GM18505 (cell line): ENCODE measurements around the gene CHIC1.
A peak's percentile ranks its signal among the peaks of the same experiment; 100 is the strongest.
"Not testable (repeated sequence)": the region's sequence is repeated elsewhere in the genome, so short reads cannot be mapped to it uniquely, and the experiment has no call there.

ENCODE experiments used
- ATAC-seq: cut with Tn5 transposase; IDR thresholded peaks from one replicate; pipeline ENCODE4 v1.9.1; 2021; ENCODE audit not compliant: unreplicated experiment
- POLR2A ChIP-seq: IDR thresholded peaks from 4 replicates; pipeline ENCODE4 v1.6.1; 2011; ENCODE audit warnings: borderline replicate concordance; ENCODE audit not compliant: insufficient read depth, insufficient read length; ENCODE audit errors: extremely low read depth

The CHIC1 gene

DNA sequence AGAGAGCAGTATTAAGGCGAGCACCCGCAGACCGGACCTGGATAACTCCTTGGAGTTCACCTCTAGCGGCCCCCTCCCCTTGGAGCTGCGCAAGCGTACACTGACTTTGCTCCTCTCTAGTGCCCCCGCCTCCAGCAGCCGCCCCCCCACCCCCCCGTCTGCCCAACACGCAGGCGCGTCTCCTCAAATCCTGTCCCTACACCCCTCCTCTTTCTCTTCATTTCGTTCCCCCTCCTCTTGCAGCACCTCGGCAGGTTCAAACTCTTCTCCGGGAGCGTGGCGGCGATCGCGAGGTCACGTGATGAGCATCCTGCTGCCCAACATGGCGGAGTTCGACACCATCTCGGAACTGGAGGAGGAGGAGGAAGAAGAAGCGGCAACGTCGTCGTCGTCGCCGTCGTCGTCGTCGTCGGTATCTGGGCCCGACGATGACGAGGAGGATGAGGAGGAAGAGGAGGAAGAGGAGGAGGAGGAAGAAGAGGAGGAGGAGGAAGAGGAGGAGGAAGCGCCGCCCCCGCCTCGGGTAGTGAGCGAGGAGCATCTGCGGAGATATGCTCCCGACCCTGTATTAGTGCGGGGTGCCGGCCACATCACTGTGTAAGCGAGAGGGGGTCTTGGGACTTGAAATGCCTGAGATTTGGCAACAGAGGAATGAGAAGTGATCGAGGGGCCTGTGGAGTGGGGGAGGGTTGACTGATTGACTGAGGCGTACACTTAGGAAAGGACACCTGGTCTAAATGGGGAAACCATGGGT is at the start of gene CHIC1:
Gene CHIC1 (plus strand): TSS at position 214 of the 754 bp plus-strand sequence. CDS start 88 bp downstream, at position 302.
- TF ChIP-seq POLR2A: peak; percentile 53
- peak; percentile 56 for ATAC-seq

DNA sequence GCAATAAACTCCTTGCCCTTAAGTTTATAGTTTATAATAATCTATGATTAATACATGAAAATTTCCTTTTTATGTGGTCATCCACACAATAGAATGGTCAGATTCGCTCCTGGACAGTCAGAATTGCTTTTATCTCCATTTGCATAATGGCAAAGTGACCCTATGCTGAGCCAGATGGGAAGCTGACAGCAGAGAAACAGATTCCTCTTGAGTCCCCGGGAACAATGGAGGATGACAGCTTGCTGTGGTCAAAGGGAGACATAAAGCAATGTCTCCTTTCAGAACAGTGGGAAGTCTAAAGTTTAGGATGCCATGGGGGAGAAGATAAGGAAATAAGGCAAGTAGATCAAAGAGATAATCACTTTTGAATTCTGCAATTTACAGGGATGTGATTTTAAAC is 40.2 kb upstream of the CHIC1 start:
- not testable (repeated sequence) for ATAC-seq

DNA sequence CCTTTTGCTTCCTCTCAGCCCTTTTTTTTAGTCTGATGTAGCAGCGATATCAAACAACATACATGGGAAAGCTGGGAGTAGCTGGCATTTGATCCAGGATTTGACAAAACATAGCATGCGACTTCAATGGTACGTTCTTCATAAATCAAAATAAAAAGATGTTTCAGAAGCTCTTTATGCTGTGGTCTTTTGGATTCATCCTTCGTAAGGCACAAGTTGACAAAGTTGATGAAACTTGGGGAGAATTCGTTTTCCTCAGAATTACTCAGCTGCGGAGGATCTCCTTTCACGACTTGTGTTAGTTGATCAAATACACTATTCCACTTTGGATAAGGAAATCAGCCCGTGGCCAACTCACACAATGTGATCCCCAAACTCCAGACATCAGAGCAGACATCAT is 38.1 kb upstream of the CHIC1 start:
- no peak for ATAC-seq
- TF ChIP-seq POLR2A: no peak

DNA sequence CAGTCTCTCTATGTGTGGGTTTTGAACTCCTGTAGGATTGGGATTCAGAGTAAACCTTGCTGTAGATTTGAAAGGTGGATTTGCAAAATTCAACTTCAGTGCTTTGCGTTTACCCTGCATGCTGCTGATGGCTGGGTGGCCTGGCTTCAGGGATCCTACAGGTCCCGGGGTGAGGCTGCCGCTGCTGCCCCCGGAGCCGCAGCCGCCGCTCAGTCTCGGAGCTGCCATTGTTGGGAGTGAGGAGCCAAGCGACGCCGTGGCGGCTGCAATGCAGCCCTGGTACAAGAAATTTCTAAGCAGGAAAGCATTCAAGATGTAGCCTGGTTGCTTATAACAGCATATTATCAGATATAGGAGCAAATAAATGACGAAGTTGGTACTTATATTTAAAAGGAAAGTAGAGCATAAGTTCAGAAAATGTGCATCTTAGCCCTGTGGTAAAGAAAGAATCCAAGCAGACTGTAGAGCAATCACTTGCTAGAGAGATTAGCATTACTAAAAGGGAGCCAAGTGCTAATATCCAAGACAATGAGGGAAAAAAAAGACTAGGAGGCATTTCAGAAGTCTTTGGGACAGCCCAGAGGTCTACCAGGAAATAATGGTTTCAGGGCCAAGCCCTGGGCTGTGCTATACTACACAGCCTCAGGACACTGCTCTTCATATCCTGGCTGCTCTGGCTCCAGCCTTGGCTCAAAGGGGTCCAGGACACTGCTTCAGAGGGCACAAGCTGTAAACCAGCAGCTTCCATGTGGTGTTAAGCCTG is 36.9 kb upstream of the CHIC1 start:
- ATAC-seq: no peak

DNA sequence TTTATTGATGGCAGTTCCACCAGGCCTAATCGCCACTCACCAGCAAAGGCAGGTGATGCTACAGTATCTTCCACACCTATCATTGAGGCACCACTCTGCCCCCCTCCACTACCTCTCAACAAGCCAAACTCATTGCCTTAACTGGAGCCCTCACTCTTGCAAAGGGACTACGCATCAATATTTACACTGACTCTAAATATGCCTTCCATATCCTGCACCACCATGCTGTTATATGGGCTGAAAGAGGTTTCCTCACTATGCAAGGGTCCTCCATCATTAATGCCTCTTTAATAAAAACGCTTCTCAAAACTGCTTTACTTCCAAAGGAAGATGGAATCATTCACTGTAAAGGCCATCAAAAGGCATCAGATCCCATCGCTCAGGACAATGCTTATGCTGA is 31.3 kb upstream of the CHIC1 start:
- ATAC-seq: not testable (repeated sequence)

More for the DNA sequence above, 36.9 kb upstream of the CHIC1 start:
- no peak for TF ChIP-seq POLR2A

DNA sequence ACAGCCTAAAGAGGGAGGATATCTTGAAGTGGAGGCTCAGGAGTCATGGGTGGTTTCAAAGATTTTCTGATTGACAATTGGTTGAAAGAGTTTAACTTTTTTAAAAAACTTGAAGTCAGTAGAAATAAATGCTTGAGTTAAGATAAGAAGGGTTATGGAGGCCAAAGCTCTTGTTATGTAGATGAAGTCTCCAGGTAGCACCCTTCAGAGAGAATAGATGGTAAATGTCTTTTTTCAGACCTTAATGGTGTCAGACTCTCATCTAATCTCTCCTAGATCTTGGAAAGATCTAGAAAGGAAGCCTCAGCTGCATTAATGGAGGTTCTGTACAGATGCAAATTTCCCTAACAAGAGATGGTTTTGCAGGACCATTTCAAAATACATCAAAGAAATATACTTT is 6.8 kb upstream of the CHIC1 start:
- no peak for ATAC-seq
- TF ChIP-seq POLR2A: no peak

DNA sequence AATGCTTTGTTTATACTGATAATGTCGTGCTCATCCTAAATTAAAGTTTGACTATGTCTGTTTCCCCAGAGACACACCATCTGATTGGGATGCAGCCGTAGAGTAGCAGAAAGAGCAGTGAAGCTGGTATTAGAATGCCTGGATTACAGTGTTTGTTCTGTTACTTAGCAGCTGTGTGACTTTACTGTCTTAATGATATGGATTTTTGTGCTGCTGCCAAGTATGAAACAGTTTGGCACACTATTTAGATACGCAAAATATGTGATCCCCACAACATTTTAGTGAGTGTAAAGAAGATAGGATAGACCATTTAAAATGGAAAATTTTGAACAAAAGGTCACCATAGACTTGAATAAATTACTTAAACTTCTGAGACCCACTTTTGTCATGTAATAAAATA is 1.2 kb upstream of the CHIC1 start:
- ATAC-seq: no peak
- TF ChIP-seq POLR2A: no peak

DNA sequence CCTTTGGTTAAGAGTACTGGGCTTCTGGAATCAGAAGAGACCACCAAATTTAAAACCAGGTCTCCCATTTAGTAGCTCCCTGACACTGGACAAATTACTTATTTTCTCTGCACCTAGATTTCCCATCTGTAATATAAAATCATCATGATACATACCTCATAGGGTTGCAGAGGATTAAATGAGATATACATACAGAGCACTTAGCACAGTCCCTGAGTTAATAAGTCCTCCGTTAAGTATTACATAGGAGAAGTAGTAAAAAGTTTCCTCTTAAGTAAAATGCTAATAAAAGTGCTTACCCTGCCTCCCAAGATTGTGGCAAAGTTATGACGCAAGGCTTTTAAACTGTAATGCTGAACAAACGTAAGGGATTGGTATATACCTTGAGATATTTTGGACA is 539 bp upstream of the CHIC1 start:
- no peak for ATAC-seq
- TF ChIP-seq POLR2A: no peak

DNA sequence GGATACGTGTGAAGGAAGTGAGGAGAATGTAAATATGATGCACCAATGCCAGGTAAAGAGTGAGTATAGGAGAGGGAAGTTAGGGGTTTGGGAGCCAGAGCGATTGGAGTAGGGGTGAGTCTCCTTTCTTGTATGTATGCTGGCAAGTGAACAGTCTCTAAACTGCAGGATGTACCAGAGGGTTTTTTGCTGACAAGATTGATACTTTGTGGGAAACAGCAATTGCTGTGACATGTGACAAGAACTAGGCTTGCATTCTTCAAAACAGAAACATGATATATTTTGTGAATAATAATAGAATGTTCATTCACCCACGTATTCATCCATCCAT is 706 bp downstream of the CHIC1 start:
- no peak for TF ChIP-seq POLR2A
- peak; percentile 32 for ATAC-seq

DNA sequence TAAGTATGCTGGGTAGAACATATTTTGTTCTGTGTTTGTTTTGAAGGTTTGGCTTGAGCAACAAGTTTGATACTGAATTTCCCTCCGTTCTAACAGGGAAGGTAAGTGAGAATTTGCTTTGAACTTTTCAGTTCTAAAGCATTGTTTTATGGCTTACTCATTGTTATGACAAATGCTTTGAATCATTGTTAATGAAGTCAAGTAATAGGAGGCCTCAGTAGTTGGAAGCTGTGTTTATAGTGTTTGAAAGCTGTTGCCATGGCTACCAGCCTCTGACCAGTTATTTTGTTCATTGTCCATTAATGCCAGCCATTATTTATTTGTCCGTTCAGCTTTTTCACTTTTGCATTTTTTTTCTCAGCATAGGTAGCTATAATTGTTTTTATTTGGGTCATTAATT is 14.4 kb downstream of the CHIC1 start:
- no peak for ATAC-seq
- no peak for TF ChIP-seq POLR2A

DNA sequence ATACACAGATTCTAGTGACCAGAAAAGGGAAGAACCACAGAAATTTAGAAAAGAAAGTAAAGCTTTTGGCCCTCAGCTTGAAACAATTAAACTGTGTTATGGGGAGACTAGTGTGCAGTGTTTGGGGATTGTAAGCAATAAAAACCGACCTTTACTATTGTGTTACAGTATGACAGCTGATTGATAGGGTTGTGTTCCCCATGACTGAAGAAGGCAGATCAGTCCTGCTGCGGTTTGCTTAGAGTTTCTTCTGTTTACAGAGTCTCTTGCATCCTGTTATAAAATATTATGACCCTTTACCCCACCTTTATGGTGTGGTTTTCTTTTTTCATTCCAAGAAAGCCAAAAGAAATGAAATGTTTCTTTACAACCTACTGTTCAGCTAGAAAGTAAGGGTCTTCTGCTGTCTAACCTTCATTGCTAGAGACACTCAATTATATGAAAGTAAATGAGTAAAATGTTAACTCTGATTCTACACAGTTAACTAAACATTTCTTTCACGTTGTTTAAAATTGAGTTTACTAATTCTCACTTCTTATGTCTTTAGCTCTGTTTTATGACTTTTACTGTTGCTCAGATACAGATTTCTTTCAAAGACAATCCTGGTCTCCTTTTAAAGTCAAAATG is 18.1 kb downstream of the CHIC1 start:
- ATAC-seq: no peak
- TF ChIP-seq POLR2A: no peak

DNA sequence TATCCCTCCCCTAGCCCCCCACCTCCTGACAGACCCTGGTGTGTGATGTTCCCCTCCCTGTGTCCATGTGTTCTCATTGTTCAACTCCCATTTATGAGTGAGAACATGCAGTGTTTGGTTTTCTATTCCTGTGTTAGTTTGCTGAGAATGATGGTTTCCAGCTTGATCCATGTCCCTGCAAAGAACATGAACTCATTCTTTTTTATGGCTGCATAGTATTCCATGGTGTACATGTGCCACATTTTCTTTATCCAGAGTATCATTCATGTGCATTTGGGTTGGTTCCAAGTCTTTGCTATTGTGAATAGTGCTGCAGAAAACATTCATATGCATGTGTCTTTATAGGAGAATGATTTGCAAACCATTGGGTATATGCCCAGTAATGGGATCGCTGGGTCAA is 34.8 kb downstream of the CHIC1 start:
- ATAC-seq: not testable (repeated sequence)

DNA sequence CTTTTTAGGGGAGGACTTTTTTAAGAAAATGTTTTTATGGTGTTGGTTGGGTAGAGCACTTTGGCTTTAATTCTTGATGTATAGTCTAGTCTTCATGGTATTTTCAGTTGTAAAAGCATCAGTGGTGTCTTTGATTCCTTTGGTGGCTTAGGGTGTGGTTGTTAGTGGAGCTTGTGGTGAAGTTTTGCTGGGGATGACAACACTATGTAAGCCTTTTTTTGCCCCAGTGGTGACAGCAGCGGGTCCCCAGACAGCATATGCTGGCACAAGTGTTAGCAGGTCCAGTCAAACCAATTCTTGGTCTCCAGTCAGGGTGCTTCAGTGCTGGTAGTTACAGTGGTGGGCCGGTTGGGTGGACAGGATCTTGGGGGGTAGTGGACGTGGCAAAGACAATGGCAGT is 52.0 kb downstream of the CHIC1 start:
- no peak for TF ChIP-seq POLR2A
- no peak for ATAC-seq

DNA sequence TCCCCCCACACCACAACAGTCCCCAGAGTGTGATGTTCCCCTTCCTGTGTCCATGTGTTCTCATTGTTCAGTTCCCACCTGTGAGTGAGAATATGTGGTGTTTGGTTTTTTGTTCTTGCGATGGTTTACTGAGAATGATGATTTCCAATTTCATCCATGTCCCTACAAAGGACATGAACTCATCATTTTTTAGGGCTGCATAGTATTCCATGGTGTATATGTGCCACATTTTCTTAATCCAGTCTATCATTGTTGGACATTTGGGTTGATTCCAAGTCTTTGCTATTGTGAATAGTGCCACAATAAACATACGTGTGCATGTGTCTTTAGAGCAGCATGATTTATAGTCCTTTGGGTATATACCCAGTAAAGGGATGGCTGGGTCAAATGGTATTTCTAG is 78.7 kb downstream of the CHIC1 start:
- not testable (repeated sequence) for ATAC-seq

DNA sequence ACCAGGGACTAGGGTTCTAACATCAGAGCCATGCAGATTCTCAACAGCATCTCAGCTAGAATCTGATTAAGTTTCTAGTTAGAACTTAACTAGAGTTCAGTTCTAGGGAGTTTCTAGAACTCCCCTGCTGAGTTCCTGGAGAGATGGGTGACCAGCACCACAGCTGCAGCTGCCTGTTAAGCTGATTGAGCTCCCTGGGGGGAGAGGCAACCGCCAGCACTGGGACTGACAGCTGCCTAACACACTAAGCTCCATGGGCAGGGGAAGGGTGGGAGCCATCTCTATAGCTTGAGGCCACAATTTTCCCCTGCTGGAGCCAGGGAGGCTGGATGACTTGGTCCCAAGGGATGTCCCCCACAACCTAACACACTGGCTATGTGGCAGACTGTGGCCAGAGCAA is 84.2 kb downstream of the CHIC1 start:
- TF ChIP-seq POLR2A: no peak
- ATAC-seq: no peak
